ENCODE measurements around the gene KRTAP4-1. TPM values are rescaled to one million over a fixed set of nuclear protein-coding genes. Genes with fewer than 3 reads are reported as not detected.
"Not testable (repeated sequence)": the region's sequence is repeated elsewhere in the genome, so short reads cannot be mapped to it uniquely, and the experiment has no call there.

The KRTAP4-1 gene
- total RNA-seq, 2 experiments from 2014 or later: not detected

- ATAC-seq: no peak
- H3K36me3 Mint-ChIP-seq (ENCODE audit: low read depth): no peaks in the 10 kb centered on the region
- ChIA-PET CTCF (no interaction called here), POLR2A (no interaction called here)
- DNase-seq: no peak
- no peak overlapping the region for H3K27ac Mint-ChIP-seq
- H3K4me1 Mint-ChIP-seq (ENCODE audit: low read depth): no peaks in the 10 kb centered on the region
- peaks cover 7% of the 10 kb centered on the region for H3K27me3 Mint-ChIP-seq (ENCODE audit: low read depth)
- no peaks in the 10 kb centered on the region for H3K9me3 Mint-ChIP-seq (ENCODE audit: insufficient read depth)
- no peak overlapping the region for H3K4me3 Mint-ChIP-seq
Observed at GRCh38 chr17:41163828-41164227, 20.9 kb downstream of the KRTAP4-1 start.

GRCh38 chr17:41160648-41161047, 24.1 kb downstream of the KRTAP4-1 start, which contains the start of gene KRTAP4-4:
TSS of gene KRTAP4-4 (minus strand) at chr17:41160748. CDS start at chr17:41160691, 57 bp downstream.
- no peak within 1 kb of the TSS for H3K4me3 Mint-ChIP-seq
- DNase-seq (no peak), ATAC-seq (no peak)
- H3K4me1 Mint-ChIP-seq (ENCODE audit: low read depth): no peaks in the 10 kb centered on the region
- CTCF ChIA-PET: no interaction called here
- POLR2A ChIA-PET: no interaction called here
- H3K27ac Mint-ChIP-seq: no peak within 1 kb of the TSS
- peaks cover 7% of the 10 kb centered on the region for H3K27me3 Mint-ChIP-seq (ENCODE audit: low read depth)
- H3K36me3 Mint-ChIP-seq (ENCODE audit: low read depth): no peaks in the 10 kb centered on the region
- H3K9me3 Mint-ChIP-seq (ENCODE audit: insufficient read depth): no peaks in the 10 kb centered on the region

DNA sequence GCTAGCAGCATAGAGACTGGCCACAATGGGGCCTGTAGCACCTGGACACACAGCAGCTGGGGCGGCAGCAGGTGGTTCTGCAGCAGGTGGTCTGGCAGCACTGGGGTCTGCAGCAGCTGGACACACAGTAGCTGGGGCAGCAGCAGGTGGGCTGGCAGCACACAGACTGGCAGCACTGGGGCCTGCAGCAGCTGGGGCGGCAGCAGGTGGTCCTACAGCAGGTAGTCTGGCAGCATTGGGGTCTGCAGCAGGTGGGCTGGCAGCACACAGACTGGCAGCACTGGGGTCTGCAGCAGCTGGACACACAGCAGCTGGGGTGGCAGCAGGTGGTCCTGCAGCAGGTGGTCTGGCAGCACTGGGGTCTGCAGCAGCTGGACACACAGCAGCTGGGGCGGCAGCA, 24.5 kb downstream of the KRTAP4-1 start:
- H3K9me3 Mint-ChIP-seq (ENCODE audit: insufficient read depth); H3K27me3 Mint-ChIP-seq (ENCODE audit: low read depth); H3K36me3 Mint-ChIP-seq (ENCODE audit: low read depth); H3K27ac Mint-ChIP-seq; ATAC-seq; H3K4me3 Mint-ChIP-seq; POLR2A ChIA-PET; H3K4me1 Mint-ChIP-seq (ENCODE audit: low read depth); DNase-seq; CTCF ChIA-PET: not testable (repeated sequence)

GRCh38 chr17:41153856-41154255, 30.9 kb downstream of the KRTAP4-1 start:
- DNase-seq: no peak
- H3K27me3 Mint-ChIP-seq (ENCODE audit: low read depth): peaks cover 3% of the 10 kb centered on the region
- no peaks in the 10 kb centered on the region for H3K9me3 Mint-ChIP-seq (ENCODE audit: insufficient read depth)
- POLR2A ChIA-PET: no interaction called here
- H3K4me3 Mint-ChIP-seq: no peak overlapping the region
- no peaks in the 10 kb centered on the region for H3K4me1 Mint-ChIP-seq (ENCODE audit: low read depth)
- no peaks in the 10 kb centered on the region for H3K36me3 Mint-ChIP-seq (ENCODE audit: low read depth)
- CTCF ChIA-PET: no interaction called here
- no peak overlapping the region for H3K27ac Mint-ChIP-seq
- no peak for ATAC-seq

DNA sequence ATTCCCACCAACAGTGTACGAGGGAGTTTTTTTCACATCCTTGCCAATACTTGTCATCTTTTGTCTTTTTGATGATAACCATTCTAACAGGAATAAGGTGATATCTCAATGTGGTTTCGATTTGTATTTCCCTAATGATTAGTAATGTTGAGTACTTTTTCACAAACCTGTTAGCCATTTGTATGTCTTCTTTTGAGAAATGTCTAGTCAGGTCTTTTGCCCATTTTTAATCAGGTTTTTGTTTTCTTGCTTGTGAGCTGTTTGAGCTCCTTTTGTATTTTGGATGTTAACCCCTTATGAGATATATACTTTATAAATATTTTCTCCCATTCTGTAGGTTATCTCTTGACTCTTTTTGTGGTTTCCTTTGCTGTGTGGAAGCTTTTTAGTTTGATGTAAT, 33.2 kb downstream of the KRTAP4-1 start:
- no peak overlapping the region for H3K4me3 Mint-ChIP-seq
- H3K9me3 Mint-ChIP-seq (ENCODE audit: insufficient read depth): no peaks in the 10 kb centered on the region
- no peaks in the 10 kb centered on the region for H3K4me1 Mint-ChIP-seq (ENCODE audit: low read depth)
- CTCF ChIA-PET: no interaction called here
- no peak overlapping the region for H3K27ac Mint-ChIP-seq
- peaks cover 3% of the 10 kb centered on the region for H3K27me3 Mint-ChIP-seq (ENCODE audit: low read depth)
- DNase-seq: no peak
- POLR2A ChIA-PET: no interaction called here
- H3K36me3 Mint-ChIP-seq (ENCODE audit: low read depth): no peaks in the 10 kb centered on the region
- no peak for ATAC-seq

DNA sequence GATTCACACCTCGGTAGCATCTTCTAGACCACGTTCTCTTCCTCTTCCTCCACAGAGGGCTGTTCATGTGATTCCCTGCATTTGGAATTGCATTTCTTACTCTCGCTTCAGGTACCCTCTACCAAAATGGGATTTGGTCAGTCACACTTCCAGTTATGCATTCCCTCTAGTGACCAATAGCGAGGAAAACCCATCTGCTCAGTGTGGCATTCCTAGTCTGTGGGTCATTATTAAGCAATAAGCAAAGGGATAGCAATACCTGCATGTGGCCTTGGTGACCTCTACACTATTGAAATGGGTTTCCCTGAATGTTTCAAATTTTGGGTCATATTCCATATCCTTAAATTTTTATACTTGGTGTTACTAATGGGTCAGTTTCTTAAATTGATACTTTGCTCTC, 34.7 kb downstream of the KRTAP4-1 start:
- POLR2A ChIA-PET: no interaction called here
- Mint-ChIP-seq H3K36me3 (ENCODE audit: low read depth) (no peaks in the 10 kb centered on the region), H3K27ac (no peak overlapping the region), H3K27me3 (ENCODE audit: low read depth) (peaks cover 3% of the 10 kb centered on the region), H3K4me3 (no peak overlapping the region), H3K4me1 (ENCODE audit: low read depth) (no peaks in the 10 kb centered on the region), H3K9me3 (ENCODE audit: insufficient read depth) (no peaks in the 10 kb centered on the region)
- ATAC-seq (no peak), DNase-seq (no peak)
- CTCF ChIA-PET: interaction anchor here (0.9 to 1.3 kb wide), 2 partner anchors 172 to 398 kb away, joined by 3 read pairs; no protein-coding TSS in a partner anchor

GRCh38 chr17:41149652-41149985, 35.1 kb downstream of the KRTAP4-1 start, which contains the start of gene KRTAP4-5:
TSS of gene KRTAP4-5 (minus strand) at chr17:41149825. CDS start at chr17:41149767, 58 bp downstream.
- H3K9me3 Mint-ChIP-seq (ENCODE audit: insufficient read depth): no peaks in the 10 kb centered on the region
- ATAC-seq (no peak), DNase-seq (no peak)
- no peaks in the 10 kb centered on the region for H3K36me3 Mint-ChIP-seq (ENCODE audit: low read depth)
- POLR2A ChIA-PET: no interaction called here
- H3K27me3 Mint-ChIP-seq (ENCODE audit: low read depth): peaks cover 3% of the 10 kb centered on the region
- no peak within 1 kb of the TSS for H3K27ac Mint-ChIP-seq
- H3K4me3 Mint-ChIP-seq: no peak within 1 kb of the TSS
- CTCF ChIA-PET: no interaction called here
- no peaks in the 10 kb centered on the region for H3K4me1 Mint-ChIP-seq (ENCODE audit: low read depth)

GRCh38 chr17:41148971-41149651, 35.6 kb downstream of the KRTAP4-1 start:
- ATAC-seq; H3K27ac Mint-ChIP-seq; H3K9me3 Mint-ChIP-seq (ENCODE audit: insufficient read depth); H3K4me3 Mint-ChIP-seq; DNase-seq; H3K27me3 Mint-ChIP-seq (ENCODE audit: low read depth); POLR2A ChIA-PET; H3K36me3 Mint-ChIP-seq (ENCODE audit: low read depth); H3K4me1 Mint-ChIP-seq (ENCODE audit: low read depth): not testable (repeated sequence)
- CTCF ChIA-PET: interaction anchor here (0.6 kb wide), 1 partner anchor 39 kb away, joined by 3 read pairs; no protein-coding TSS in a partner anchor

- POLR2A ChIA-PET: no interaction called here
- H3K9me3 Mint-ChIP-seq (ENCODE audit: insufficient read depth): peaks cover 4% of the 10 kb centered on the region
- H3K4me1 Mint-ChIP-seq (ENCODE audit: low read depth): no peaks in the 10 kb centered on the region
- no peaks in the 10 kb centered on the region for H3K36me3 Mint-ChIP-seq (ENCODE audit: low read depth)
- DNase-seq (no peak), ATAC-seq (no peak)
- CTCF ChIA-PET: no interaction called here
- H3K4me3 Mint-ChIP-seq: no peak overlapping the region
- no peaks in the 10 kb centered on the region for H3K27me3 Mint-ChIP-seq (ENCODE audit: low read depth)
- H3K27ac Mint-ChIP-seq: no peak overlapping the region
Observed at GRCh38 chr17:41147531-41148204, 37.0 kb downstream of the KRTAP4-1 start.

GRCh38 chr17:41145261-41145660, 39.5 kb downstream of the KRTAP4-1 start:
- ChIA-PET POLR2A (no interaction called here), CTCF (no interaction called here)
- H3K27ac Mint-ChIP-seq: no peak overlapping the region
- no peak overlapping the region for H3K4me3 Mint-ChIP-seq
- DNase-seq: no peak
- no peaks in the 10 kb centered on the region for H3K4me1 Mint-ChIP-seq (ENCODE audit: low read depth)
- H3K36me3 Mint-ChIP-seq (ENCODE audit: low read depth): no peaks in the 10 kb centered on the region
- peaks cover 10% of the 10 kb centered on the region for H3K9me3 Mint-ChIP-seq (ENCODE audit: insufficient read depth)
- ATAC-seq: no peak
- no peaks in the 10 kb centered on the region for H3K27me3 Mint-ChIP-seq (ENCODE audit: low read depth)

GRCh38 chr17:41144846-41145245, 39.9 kb downstream of the KRTAP4-1 start:
- DNase-seq (no peak), ATAC-seq (no peak)
- no peak overlapping the region for H3K4me3 Mint-ChIP-seq
- CTCF ChIA-PET: no interaction called here
- H3K27me3 Mint-ChIP-seq (ENCODE audit: low read depth): no peaks in the 10 kb centered on the region
- H3K27ac Mint-ChIP-seq: no peak overlapping the region
- H3K4me1 Mint-ChIP-seq (ENCODE audit: low read depth): no peaks in the 10 kb centered on the region
- no peaks in the 10 kb centered on the region for H3K36me3 Mint-ChIP-seq (ENCODE audit: low read depth)
- POLR2A ChIA-PET: no interaction called here
- H3K9me3 Mint-ChIP-seq (ENCODE audit: insufficient read depth): peaks cover 10% of the 10 kb centered on the region

DNA sequence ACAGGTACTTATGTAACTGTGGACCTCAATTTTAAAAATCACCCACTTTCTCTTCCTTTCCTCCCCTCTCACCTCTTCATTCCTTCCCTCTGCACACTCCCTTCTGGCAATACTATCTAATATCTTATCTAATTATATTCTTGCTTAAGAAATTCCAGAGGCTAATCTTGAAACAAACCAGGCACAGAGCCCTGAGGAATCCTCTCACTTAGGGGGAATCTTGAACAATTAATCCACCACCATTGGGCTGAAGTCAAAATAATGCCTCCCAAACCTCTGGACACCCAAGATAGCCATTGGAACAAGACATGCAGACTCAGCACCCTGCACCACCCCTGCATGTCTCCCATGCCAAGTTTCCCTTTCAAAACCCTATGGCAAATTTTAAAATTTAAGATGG, 43.4 kb downstream of the KRTAP4-1 start:
- Mint-ChIP-seq H3K4me3 (no peak overlapping the region), H3K27ac (no peak overlapping the region), H3K4me1 (ENCODE audit: low read depth) (no peaks in the 10 kb centered on the region), H3K36me3 (ENCODE audit: low read depth) (peaks cover 3% of the 10 kb centered on the region), H3K9me3 (ENCODE audit: insufficient read depth) (peaks cover 10% of the 10 kb centered on the region), H3K27me3 (ENCODE audit: low read depth) (no peaks in the 10 kb centered on the region)
- ChIA-PET CTCF (no interaction called here), POLR2A (no interaction called here)
- DNase-seq (no peak), ATAC-seq (no peak)
